Natural killer cell (primary cell): ENCODE measurements around the gene KRT32. TPM values are rescaled to one million over a fixed set of nuclear protein-coding genes. Genes with fewer than 3 reads are reported as not detected.

Experiments
- ATAC-seq, 3 donors: fragments of 150-1000 bp in 2 of 3; fragments of 200-7000 bp in 1 of 3; cut with Tn5 transposase; 1 replicate in 1 of 3; 2 replicates in 2 of 3; pipeline ENCODE4 v1.10.0; 2021; ENCODE audit warnings: mild to moderate bottlenecking in 2 of 3, moderate library complexity in 2 of 3
- DNase-seq, 2 donors: peaks; one replicate each; pipeline versions ENCODE4 v3.0.0 to v3.0.0-alpha.2; 2013 to 2021; ENCODE audit warnings: mixed read lengths in 1 of 2
- H3K27ac ChIP-seq: one replicate; pipeline ENCODE4 v1.5.1; 2013; ENCODE audit warnings: mild to moderate bottlenecking, low read length
- H3K27me3 ChIP-seq: one replicate; pipeline ENCODE4 v1.6.1; 2013; ENCODE audit warnings: low read length; ENCODE audit not compliant: control insufficient read depth, insufficient read depth
- H3K36me3 ChIP-seq: one replicate; pipeline ENCODE4 v1.6.1; 2013; ENCODE audit warnings: low read length; ENCODE audit not compliant: control insufficient read depth, insufficient read depth
- H3K4me1 ChIP-seq: one replicate; pipeline ENCODE4 v1.6.1; 2013; ENCODE audit warnings: low read length; ENCODE audit not compliant: control insufficient read depth, insufficient read depth
- H3K4me3 ChIP-seq: one replicate; pipeline ENCODE4 v1.5.1; 2013; ENCODE audit warnings: low read length
- H3K9me3 ChIP-seq: one replicate; pipeline ENCODE4 v1.6.1; 2013; ENCODE audit warnings: low read length; ENCODE audit not compliant: control insufficient read depth, insufficient read depth
- H3K27ac Mint-ChIP-seq, 2 donors: one replicate each; pipeline ENCODE4 v1.8.0; 2022; ENCODE audit warnings: mild to moderate bottlenecking in 2 of 2, mixed read lengths in 2 of 2, moderate library complexity in 1 of 2
- H3K27me3 Mint-ChIP-seq, 2 donors: one replicate each; pipeline ENCODE4 v1.8.0; 2022; ENCODE audit warnings: low read depth in 2 of 2, mixed read lengths in 2 of 2
- H3K36me3 Mint-ChIP-seq: one replicate; pipeline ENCODE4 v1.8.0; 2022; ENCODE audit warnings: mixed read lengths
- H3K4me1 Mint-ChIP-seq, 2 donors: one replicate each; pipeline ENCODE4 v1.8.0; 2022; ENCODE audit warnings: mixed read lengths in 2 of 2
- H3K4me3 Mint-ChIP-seq: one replicate; pipeline ENCODE4 v1.8.0; 2022; ENCODE audit warnings: mild to moderate bottlenecking, moderate library complexity, mixed read lengths
- H3K9me3 Mint-ChIP-seq, 2 donors: one replicate each; pipeline ENCODE4 v1.8.0; 2022; ENCODE audit warnings: mixed read lengths in 2 of 2
- WGBS: methylation state at CpG from one replicate; pipeline ENCODE4 v1.1.7; 2013; ENCODE audit warnings: missing lambda C conversion rate; ENCODE audit not compliant: insufficient coverage; 5-methylcytosine and 5-hydroxymethylcytosine counted together
- intact Hi-C: fragments of 100-400 bp; cut with micrococcal nuclease; formaldehyde crosslinking; loops from one replicate; pipeline ENCODE4 v1.14.2; 2022
- total RNA-seq, 4 donors: library from RNA; stranded (reverse); fragments of 120-200 nt in 1 of 4; gene quantifications; one replicate each; pipeline versions ENCODE4 v1.2.3 to v1.2.4, GENCODE V29; 2013 to 2022
- TF ChIP-seq, protein P1 (sequence below): fragments of 200-600 bp; IDR thresholded peaks from one replicate; pipeline ENCODE4 v1.8.0; 2022; ENCODE audit warnings: antibody characterized with exemption

KRT32 gene
- total RNA-seq, 3 donors from 2014 or later (not counting 1 experiment from before 2014, with no cell fraction given) = not detected

DNA sequence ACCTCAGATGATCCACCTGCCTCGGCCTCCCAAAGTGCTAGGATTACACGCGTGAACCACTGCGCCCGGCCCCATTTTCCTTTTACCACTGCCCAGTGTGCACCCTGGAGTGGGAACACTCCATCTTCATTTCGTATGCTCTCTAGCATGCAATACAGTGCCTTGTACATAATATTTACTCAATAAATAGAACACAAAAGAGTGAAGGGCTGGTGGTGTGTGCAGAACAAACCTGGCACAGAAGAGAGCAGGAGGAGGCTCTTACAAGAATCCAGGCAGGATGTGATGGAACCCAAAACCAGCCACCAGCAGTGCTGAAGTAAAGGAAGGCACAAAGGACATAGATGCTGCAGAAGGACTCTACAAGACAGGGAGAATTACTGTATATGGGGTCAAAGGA is 50.1 kb downstream of the KRT32 start:
- no peaks in the 10 kb centered on the region for H3K9me3 ChIP-seq
- H3K4me3 ChIP-seq = no peak overlapping the region
- H3K27me3 Mint-ChIP-seq = peaks cover 8 to 26% of the 10 kb centered on the region in 2 donors
- TF ChIP-seq, protein P1, sequence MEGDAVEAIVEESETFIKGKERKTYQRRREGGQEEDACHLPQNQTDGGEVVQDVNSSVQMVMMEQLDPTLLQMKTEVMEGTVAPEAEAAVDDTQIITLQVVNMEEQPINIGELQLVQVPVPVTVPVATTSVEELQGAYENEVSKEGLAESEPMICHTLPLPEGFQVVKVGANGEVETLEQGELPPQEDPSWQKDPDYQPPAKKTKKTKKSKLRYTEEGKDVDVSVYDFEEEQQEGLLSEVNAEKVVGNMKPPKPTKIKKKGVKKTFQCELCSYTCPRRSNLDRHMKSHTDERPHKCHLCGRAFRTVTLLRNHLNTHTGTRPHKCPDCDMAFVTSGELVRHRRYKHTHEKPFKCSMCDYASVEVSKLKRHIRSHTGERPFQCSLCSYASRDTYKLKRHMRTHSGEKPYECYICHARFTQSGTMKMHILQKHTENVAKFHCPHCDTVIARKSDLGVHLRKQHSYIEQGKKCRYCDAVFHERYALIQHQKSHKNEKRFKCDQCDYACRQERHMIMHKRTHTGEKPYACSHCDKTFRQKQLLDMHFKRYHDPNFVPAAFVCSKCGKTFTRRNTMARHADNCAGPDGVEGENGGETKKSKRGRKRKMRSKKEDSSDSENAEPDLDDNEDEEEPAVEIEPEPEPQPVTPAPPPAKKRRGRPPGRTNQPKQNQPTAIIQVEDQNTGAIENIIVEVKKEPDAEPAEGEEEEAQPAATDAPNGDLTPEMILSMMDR = no peak
- peaks cover 13% of the 10 kb centered on the region for H3K4me1 ChIP-seq
- intact Hi-C loops = no loop called here
- no peak overlapping the region for H3K27ac ChIP-seq
- no peaks in the 10 kb centered on the region for H3K36me3 Mint-ChIP-seq
- no peak overlapping the region for H3K4me3 Mint-ChIP-seq
- ATAC-seq (no peak), DNase-seq (no peak)
- H3K27ac Mint-ChIP-seq = no peak overlapping the region
- H3K4me1 Mint-ChIP-seq = no peaks in the 10 kb centered on the region
- no peaks in the 10 kb centered on the region for H3K36me3 ChIP-seq
- no peaks in the 10 kb centered on the region for H3K27me3 ChIP-seq
- 91% methylated on average over 6 of the region's 6 CpGs for WGBS
- no peaks in the 10 kb centered on the region for H3K9me3 Mint-ChIP-seq

DNA sequence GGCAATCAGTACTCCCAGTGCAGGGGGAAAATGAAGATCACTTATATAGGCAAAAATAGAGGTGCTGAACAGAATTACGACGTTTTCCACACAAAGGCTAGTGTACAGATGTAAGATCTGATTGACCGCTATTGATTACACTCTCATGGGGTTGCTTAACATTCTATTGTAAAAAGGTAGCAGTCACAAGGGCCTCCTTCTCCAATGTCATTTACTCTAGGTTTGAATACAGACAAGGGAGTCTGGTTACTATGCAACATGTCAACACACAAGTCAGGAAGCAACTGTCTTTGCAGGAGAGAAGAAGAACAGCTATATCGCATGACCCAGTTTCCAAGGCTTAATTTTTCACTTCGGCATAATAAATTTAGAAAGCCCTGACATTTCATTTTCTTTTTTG is 50.7 kb downstream of the KRT32 start:
- intact Hi-C loops = no loop called here
- WGBS = 94% methylated on average over 5 of the region's 5 CpGs
- Histone ChIP-seq H3K36me3 (no peaks in the 10 kb centered on the region), H3K27me3 (no peaks in the 10 kb centered on the region), H3K27ac (no peak overlapping the region), H3K4me1 (peaks cover 13% of the 10 kb centered on the region), H3K9me3 (no peaks in the 10 kb centered on the region), H3K4me3 (no peak overlapping the region)
- Mint-ChIP-seq H3K9me3 (no peaks in the 10 kb centered on the region), H3K36me3 (no peaks in the 10 kb centered on the region), H3K4me3 (no peak overlapping the region), H3K27ac (no peak overlapping the region), H3K4me1 (no peaks in the 10 kb centered on the region), H3K27me3 (peaks cover 8 to 32% of the 10 kb centered on the region in 2 donors)
- DNase-seq (no peak), ATAC-seq (no peak)
- TF ChIP-seq, protein P1 = no peak

DNA sequence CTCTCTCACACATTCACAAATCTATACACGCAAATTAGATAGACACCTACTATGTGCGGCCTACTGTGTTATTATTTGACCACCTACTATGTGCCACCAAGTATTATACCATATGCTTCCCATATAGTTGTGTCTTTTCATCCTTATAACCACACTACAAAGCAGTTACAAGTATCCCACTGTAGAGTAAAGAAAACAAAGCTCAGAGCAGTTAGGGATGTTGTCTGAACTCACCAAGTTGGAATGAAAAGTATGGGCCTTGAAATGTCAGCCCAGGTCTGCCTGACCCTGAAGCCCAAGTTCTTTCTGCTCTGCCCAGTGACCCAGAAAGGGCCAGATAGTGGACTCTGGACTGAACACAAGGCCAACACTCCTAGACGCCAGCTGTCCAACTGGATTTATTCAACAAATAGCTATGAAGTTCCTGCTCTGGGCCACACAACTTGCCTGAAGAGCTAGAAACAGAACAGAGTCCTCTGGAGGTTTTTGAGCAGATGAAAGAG is 51.3 kb downstream of the KRT32 start:
- Histone ChIP-seq H3K27me3 (no peaks in the 10 kb centered on the region), H3K36me3 (no peaks in the 10 kb centered on the region), H3K4me3 (no peak overlapping the region), H3K9me3 (no peaks in the 10 kb centered on the region), H3K4me1 (peaks cover 13% of the 10 kb centered on the region), H3K27ac (no peak overlapping the region)
- ATAC-seq (no peak), DNase-seq (no peak)
- H3K27me3 Mint-ChIP-seq = peaks cover 8 to 34% of the 10 kb centered on the region in 2 donors
- no peaks in the 10 kb centered on the region for H3K36me3 Mint-ChIP-seq
- H3K27ac Mint-ChIP-seq = no peak overlapping the region
- intact Hi-C loops = no loop called here
- no peaks in the 10 kb centered on the region for H3K9me3 Mint-ChIP-seq
- WGBS = 79% methylated on average over 3 of the region's 3 CpGs
- no peak overlapping the region for H3K4me3 Mint-ChIP-seq
- TF ChIP-seq, protein P1 = no peak
- no peaks in the 10 kb centered on the region for H3K4me1 Mint-ChIP-seq

DNA sequence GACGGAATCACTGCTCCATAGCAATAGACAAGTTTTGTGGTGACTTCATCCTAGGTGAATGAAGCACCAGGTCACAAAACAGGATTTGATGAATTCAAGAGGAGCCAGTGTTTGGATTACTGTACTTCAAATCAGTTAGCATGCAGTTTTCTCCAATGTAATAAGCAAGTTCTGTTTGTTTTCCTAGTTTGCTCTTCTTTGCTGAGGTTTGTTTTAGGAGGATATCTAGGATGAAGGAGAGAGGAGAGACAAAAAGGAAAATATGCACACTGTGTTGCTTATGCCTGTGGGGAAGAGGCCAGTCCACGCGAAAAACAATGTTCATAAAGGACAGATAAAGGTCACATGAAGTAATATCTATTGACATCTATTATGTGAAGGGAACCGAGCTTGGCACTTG is 51.8 kb downstream of the KRT32 start:
- TF ChIP-seq, protein P1 = no peak
- peaks cover 13% of the 10 kb centered on the region for H3K4me1 ChIP-seq
- no peaks in the 10 kb centered on the region for H3K9me3 Mint-ChIP-seq
- H3K27ac Mint-ChIP-seq = no peak overlapping the region
- ATAC-seq = no peak
- no peak overlapping the region for H3K4me3 ChIP-seq
- no peaks in the 10 kb centered on the region for H3K4me1 Mint-ChIP-seq
- H3K4me3 Mint-ChIP-seq = no peak overlapping the region
- peaks cover 10 to 30% of the 10 kb centered on the region in 2 donors for H3K27me3 Mint-ChIP-seq
- H3K36me3 Mint-ChIP-seq = no peaks in the 10 kb centered on the region
- DNase-seq = no peak
- no peaks in the 10 kb centered on the region for H3K36me3 ChIP-seq
- no peak overlapping the region for H3K27ac ChIP-seq
- no peaks in the 10 kb centered on the region for H3K27me3 ChIP-seq
- no peaks in the 10 kb centered on the region for H3K9me3 ChIP-seq
- intact Hi-C loops = no loop called here
- WGBS = 94% methylated on average over 4 of the region's 4 CpGs
